SKM-1 (cell line): ENCODE results near the gene S1PR5.
"Not testable (repeated sequence)": the region's sequence is repeated elsewhere in the genome, so short reads cannot be mapped to it uniquely, and the experiment has no call there.

Source experiments
- DNase-seq: peaks from one replicate; lab custom pipeline; 2025; ENCODE audit not compliant: unreplicated experiment; lab: John Stamatoyannopoulos, UW

The S1PR5 gene

DNA sequence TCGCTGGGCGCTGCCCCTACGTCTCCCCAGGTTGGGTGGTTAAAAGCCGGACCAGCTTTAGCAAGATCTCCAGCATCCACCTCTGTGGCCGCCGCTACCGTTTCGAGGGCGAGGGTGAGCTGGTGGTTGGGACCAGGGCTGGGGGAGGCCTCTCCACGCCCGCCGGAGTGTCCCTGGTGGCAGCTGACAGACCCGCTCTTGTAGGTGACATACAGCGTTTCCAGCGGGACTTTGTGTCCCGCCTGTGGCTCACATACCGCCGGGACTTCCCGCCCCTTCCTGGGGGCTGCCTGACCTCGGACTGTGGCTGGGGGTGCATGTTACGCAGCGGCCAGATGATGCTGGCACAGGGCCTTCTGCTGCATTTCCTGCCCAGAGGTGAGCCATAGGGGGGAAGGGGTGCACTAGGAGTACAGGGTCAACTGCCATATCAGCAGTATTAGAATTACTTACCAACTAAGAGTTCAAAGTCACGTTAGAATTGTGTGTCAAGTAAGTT is 27.6 kb upstream of the S1PR5 start:
- DNase-seq, result no peak

DNA sequence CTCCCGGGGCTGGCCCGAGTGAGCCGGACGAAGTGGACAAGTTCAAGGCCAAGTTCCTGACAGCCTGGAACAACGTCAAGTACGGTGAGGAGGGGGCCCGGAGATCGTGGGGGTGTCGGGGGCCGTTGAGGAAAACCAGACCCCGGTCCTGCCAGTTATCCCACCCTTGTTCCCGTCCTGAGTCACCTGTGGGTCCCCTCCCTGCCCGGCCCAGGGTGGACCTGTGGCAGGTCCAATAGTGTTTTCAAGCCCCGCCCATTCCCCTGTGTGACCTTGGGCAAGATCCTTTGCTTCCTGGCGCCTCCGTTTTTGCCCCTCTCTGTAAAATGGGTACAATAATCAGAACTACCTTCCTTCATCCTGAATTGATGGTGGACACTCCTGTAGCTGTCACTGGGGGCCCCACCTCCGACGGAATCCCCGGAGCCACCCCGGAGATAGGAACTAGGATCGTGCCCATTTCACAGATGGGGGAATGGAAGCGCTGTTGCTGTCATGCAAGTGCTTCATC is 27.1 kb upstream of the S1PR5 start:
- DNase-seq, result no peak

DNA sequence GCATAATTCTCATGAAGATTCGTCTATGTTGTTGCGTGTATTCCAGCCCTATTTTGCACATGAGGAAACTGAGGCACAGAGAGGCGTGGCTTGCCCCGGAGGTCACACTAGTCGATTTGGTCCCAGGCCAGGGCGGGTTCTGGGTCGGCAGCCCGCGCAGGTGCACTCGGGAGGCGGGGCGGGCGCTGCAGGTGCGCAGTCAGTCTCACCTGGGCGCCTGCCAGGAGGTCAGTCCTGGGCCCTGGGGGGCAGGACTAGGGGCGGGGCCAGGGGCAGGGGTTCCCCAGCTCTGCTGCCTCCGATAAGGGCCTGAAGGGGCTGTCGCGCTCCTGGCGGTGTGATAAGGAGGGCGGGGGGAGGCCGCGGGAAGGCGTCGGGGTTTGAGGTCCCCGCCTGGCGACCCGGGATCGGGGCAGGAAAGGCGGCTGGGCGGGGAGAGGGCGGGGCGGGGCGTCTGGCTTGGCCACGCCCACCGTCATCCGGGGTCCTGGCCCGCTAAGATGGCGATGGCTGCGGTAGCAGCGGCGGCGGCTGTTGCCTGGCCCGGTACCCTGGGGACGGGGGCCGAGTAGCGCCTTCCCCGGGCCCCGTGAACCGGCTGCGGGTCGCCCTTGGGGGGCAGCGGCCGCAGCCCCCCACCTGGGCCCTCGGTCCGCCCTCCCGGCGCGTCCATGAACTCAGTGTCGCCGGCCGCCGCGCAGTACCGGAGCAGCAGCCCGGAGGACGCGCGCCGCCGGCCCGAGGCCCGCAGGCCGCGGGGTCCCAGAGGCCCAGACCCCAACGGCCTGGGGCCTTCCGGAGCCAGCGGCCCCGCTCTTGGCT is 26.4 kb upstream of the S1PR5 start, which contains the start of gene ATG4D:
Gene ATG4D (plus strand): TSS at position 485 of the 822 bp plus-strand sequence. CDS start 187 bp downstream, at position 672.
- peak; percentile 28 for DNase-seq

DNA sequence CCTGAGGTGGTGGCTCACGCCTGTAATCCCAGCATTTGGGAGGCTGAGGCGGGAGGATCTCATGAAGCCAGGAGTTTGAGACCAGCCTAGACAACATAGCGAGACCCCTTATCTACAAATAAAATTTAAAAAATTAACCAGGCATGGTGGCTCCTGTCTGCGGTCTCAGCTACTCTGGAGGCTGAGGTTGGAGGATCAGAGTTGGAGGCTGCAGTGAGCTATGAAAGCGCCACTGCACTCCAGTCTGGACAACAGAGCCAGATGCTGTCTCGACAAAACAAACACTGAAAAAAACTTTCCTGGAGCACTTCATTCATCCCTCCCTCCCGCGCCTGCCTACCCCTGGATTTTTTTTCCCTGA is 25.8 kb upstream of the S1PR5 start:
- no peak for DNase-seq

DNA sequence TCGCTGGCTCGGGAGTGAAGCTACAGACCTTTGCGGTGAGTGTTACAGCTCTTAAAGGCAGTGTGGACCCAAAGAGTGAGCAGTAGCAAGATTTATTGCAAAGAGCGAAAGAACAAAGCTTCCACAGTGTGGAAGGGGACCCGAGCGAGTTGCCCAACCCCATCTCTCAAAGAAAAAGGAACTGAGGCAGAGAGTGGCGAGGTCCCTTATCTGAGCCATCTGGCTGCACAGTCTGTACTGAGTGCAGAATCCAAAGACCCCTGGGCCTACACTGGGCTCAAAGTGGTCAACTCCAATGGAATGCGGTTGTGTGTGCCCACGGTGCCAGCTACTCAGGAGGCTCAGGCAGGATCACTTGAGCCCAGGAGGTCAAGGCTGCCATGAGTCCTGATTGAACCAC is 21.8 kb upstream of the S1PR5 start:
- peak; percentile 64 for DNase-seq

DNA sequence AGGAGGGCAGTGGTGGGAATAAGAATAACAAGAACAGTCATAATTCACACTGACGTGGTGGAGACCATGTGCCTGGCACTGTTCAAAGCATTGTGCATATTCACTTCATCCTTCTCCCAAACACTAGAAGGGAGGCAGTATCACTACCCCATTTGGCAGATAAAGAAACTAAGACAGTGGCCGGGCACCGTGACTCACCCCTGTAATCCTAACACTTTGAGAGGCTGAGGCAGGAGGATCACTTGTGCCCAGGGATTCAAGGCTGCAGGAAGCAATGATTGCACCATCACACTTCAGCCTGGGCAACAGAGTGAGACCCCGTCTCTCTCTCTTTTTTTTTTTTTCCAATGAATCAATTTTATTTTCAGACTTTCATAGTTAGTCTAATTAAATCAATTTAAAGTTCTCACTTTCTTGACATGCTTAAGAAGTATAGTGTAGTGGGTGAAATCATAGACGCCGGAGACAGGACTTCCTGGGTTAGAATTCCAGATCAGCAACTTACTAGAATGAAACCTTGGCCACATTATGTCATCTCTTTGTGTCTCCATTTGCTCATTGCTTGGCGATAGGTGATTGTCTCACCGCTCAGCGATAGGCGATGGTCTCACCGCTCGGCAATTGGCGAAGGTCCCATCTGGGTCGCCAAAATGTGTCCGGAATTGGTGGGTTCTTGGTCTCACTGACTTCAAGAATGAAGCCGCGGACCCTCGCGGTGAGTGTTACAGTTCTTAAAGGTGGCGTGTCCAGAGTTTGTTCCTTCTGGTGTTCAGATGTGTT is 21.1 kb upstream of the S1PR5 start:
- no peak for DNase-seq

DNA sequence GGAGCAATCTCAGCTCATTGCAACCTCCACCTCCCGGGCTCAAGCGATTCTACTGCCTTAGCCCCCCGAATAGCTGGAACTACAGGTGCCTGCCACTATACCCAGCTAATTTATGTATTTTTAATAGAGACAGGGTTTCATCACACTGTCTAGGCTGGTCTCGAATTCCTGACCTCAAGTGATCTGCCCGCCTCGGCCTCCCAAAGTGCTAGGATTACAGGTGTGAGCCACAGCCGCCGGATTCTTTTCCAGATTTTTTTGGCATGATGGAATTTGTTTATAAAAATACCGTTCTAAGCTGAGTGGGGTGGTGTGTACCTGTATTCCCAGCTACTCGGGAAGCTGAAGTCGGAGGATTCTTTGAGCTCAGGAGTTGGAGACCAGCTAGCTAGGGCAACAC is 20.4 kb upstream of the S1PR5 start:
- DNase-seq, result no peak

DNA sequence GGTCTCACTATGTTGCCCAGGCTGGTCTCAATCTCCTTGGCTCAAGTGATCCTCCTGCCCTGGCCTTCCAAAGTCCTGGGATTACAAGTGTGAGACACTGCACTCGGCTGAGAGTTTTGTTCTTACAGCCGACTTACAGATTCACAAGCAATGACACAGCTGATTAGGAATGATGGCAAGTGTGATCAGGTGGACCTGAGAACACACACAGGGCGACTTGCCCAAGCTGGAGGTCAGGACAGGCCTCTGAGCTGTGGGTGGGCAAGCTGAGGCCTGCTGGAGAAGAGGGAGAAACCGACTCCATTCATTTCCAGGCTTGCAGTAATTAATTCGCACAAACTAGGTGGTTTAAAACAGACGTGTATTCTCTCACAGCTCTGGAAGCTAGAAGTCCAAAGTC is 18.4 kb upstream of the S1PR5 start:
- no peak for DNase-seq

DNA sequence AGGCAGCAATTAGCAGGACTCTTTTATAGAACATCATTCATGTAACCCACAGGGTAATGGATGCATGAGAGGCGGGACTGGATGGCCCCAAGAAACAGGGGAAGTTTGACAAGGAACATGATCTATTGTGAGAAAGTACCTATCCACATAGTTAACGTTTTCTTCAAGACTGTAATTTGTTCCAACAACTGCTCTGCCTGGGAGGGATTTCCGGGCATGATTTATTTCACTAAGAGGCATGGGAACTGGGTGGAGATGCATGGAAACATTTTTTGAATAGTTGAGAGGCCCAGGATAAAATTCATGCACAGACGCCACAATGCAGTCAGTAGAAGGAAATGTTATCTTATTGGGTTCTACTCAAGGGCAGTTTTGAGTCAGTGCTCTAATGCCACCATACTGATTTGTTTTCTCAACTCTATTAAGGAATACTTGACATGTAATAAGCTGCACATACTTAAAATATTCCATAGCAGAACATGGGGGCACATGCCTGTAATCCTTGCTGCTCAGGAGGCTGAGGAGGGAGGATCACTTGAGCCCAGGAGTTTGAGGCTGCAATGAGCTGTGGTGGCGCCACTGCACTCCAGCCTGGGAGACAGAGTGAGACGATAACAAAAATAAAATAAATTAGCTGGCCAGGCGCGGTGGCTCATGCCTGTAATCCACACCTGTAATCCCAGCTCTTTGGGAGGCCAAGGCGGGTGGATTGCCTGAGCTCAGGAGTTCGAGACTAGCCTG is 16.6 kb upstream of the S1PR5 start:
- DNase-seq, result no peak

DNA sequence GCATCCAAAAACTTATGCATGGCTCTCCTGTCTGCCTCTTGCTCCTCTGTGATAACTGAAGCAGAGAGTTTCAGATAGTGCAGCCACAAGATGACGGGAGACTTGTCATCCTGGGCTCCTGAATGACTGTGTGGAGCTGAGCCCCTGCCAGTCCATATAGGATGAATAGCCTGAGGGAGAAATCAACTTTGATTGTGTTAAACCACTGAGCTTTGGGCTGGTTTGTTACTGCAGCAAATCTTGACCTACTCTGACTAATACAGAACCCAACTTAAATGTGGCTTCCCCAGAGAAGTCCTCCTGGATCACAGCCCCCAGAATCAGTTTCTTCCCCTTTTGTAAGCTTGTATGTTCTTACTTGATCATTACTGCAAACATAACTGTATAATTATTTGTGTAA is 15.2 kb upstream of the S1PR5 start:
- no peak for DNase-seq

DNA sequence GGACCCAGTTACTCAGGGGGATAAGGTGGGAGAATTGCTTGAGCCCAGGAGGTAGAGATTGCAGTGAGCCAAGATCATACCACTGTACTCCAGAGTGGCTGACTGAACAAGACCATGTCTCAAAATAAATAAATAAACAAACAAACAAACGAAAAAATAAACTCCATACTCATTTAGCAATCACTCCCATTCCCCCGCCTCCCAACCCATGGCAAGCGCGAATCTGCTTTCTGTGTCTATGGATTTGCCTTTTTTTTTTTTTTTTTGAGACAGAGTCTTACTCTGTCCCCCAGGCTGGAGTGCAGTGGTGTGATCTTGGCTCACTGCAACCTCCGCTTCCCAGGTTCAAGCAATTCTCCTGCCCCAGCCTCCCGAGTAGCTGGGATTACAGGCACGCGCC is 9.6 kb upstream of the S1PR5 start:
- not testable (repeated sequence) for DNase-seq

DNA sequence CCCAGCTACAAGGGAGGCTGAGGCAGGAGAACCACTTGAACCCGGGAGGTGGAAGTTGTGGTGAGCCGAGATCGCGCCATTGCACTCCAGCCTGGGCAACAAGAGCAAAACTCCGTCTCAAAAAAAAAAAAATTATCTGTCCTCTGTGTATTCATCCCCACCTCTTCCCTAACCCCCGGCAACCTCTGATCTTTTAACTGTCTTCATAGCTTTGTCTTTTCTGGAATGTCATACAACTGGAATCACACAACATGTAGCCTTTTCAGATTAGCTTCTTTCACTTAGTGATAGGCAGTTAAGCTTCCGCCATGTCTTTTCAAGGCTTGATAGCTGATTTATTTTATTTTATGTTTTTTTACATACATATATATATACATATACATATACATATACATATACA is 8.4 kb upstream of the S1PR5 start:
- DNase-seq, result no peak

DNA sequence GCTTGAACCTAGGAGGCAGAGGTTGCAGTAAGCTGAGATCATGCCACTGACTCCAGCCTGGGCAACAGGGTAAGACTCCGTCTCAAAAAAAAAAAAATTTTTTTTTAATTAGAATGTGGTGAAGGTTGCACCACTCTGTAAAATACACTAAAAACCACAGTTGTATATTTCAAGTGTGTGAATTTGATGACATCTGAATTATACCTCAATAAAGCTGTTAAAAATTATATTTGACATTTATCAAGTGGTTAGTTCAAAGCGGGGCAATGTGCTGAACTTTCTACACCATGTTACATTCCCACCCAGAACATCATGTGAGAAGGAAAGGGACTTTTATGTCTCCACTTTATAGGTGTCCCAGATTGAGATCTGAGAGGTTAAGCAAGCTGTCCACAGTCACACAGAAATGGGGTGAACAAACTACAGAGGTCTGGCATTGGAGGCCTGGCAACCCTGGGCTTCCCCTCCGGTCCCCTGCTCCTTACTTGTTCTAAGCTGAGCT is 5.9 kb upstream of the S1PR5 start:
- DNase-seq, result no peak

DNA sequence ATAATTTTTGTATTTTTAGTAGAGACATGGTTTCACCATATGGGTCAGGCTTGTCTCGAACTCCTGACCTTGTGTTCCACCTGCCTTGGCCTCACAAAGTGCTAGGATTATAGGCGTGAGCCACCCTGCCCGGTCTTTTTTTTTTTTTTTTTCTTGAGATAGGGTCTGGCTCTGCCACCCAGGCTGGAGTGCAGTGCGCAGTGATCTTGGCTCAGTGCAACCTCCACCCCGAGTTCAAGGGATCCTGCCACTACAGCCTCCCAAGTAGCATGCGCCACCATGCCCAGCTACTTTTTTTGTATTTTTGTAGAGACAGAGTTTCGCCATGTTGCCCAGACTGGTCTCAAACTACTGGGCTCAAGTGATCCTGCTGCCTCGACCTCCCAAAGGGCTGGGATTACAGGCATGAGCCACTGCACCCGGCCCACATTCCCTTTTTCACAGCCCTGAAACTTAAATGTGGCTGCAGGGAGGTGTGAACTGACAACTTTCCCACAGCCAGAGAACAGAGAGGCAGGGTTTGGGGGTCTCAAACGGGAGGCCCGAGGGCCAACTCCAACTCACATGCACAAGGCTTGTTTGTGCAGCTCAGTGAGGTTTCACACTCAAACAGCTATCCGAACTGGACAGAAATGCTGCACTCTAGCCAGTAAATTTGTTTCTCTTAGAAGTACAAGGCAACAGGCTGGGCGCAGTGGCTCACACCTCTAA is 4.4 kb upstream of the S1PR5 start:
- no peak for DNase-seq

DNA sequence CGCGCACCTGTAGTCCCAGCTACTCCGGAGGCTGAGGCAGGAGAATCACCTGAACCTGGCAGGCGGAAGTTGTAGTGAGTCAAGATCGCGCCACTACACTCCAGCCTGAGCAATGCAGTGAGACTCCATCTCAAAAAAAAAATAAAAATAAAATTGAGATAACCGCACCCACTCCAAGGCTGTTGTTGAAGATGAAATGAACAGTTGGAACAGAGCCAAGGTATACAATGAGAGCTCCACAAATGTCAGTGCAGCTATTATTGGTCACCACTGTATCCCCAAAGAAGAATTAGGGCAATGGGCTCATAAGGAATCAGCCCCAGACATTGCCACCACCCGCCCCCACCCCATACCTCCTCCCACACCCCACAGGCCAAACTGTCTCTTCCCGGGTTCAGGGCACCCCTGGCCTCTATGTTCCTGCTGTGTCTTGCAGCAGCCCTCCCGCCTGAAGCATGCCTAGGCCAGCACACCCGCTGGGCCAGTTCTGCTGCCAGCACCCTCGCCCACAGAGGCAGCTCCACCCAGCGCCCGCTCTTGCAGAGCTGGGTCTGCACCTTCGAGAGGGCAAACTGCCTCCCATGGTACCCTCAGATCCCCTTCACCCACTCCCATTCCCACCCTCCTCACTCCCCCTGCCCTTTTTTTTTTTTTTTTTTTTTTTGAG is 3.5 kb upstream of the S1PR5 start:
- DNase-seq, result no peak

DNA sequence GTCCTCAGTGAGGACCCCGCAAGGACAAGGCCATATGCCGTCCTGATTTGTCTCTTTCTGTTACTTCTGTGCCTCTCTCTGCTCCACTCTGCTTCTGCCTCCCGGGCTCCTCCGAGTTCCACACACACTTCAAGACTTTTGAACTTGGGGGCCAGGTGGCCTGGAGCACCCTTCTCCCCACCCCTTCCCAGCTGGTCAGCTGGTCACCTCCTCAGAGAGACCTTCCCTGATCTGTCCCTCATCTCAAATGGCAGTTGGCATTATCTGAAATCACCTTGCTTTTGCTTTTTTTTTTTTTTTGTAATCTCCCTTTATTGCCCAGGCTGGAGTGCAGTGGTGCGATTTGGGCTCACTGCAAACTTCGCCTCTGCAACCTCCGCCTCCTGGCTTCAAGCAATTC is 2.2 kb upstream of the S1PR5 start:
- no peak for DNase-seq

DNA sequence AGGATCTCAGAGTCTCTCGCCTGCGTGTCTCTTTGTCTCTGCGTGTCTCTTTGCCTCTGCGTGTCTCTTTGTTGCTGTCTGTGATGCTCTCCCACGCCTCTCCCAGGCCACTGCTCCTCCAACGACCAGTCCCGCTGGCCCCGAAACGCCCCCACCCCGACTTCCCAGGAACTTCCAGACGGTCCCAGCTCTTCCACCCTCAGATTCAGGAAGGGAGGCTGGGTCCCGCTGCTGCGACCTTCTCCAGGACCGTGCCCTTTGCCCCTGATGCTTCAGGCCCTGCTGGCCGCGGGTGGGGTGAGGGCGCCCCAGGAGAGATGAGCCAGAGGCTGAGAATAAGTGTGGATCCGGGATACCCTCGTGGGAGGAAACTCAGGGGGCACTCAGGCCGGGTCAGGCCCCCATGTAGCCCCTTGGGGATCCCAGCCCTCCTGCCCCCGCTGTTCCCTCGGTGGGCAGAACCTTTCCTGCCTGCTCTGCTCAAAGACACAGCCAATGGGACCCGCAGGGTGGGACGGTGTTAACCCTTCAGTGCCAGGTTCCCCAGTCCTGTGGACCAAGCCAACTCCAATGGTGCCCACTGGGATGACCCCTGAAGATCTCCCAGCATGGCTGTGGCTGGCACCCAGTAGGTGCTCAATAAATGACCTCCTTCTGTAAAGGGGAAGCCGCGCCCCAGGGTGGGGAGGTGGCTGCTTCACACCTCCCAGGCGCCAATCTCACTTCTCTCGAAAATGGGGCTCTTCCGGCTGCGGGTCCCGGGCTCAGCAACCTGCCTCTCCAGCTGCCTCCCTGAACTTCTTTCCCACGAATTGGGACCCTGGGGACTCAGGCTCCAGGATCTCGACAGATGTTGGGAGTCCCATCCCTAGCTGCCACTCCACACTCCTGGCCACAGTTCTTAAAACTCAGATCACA is 1.5 kb upstream of the S1PR5 start:
- DNase-seq, result no peak

DNA sequence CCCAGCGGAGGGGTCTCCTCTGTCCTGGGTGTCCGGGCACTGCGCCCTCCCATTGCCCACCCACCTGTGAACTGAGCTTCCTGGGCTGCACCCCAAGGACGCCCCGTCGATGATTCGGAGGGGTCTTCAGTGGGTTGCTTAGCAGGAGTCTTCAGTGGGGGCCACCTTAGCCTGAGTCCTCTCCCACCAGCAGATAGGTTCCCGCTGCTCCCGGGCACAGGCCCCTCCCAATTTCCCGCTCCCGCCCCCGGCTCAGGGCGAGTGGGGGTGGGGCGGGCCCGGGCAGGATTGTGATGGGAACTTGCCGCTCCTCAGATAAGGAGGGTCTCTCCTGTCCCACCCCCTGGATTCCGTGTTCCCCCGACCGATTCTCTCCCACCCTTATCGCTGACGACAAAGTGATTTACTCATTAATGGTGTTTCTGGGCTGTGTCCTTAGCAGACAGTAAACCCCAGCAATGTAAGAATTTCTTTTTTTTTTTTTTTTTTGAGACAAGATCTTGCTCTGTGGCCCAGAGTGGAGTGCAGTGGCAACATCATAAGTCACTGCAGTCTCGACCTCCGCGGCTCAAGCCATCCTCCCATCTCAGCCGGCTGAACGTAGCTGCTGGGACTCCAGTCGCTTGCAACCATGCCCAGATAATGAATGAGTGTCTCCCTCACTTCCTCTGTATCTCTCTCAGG is 655 bp upstream of the S1PR5 start:
- no peak for DNase-seq
